Esophagus (tissue), 2 donors: ENCODE results near the gene SNTN. TPM values are rescaled to one million over a fixed set of nuclear protein-coding genes. Genes with fewer than 3 reads are reported as not detected.

Source experiments
- H3K27ac ChIP-seq, 2 donors: one replicate each; pipeline ENCODE4 v1.5.1; 2013; ENCODE audit warnings: low read depth in 2 of 2, mild to moderate bottlenecking in 2 of 2, inconsistent platforms in 1 of 2, low read length in 1 of 2, moderate library complexity in 1 of 2
- H3K27me3 ChIP-seq, 2 donors: one replicate each; pipeline ENCODE4 v1.6.1; 2013; ENCODE audit warnings: low read length in 2 of 2, control low read depth in 1 of 2, mild to moderate bottlenecking in 1 of 2; ENCODE audit not compliant: insufficient read depth in 2 of 2, control insufficient read depth in 1 of 2
- H3K36me3 ChIP-seq, 2 donors: one replicate each; pipeline ENCODE4 v1.6.1; 2013; ENCODE audit warnings: low read length in 1 of 2; ENCODE audit not compliant: control insufficient read depth in 2 of 2, insufficient read depth in 2 of 2
- H3K4me1 ChIP-seq, 2 donors: one replicate each; pipeline ENCODE4 v1.6.1; 2013; ENCODE audit warnings: low read length in 1 of 2; ENCODE audit not compliant: control insufficient read depth in 2 of 2, insufficient read depth in 2 of 2
- H3K4me3 ChIP-seq, 2 donors: one replicate each; pipeline ENCODE4 v1.5.1; 2013; ENCODE audit warnings: low read length in 2 of 2, mild to moderate bottlenecking in 2 of 2, low read depth in 1 of 2, moderate library complexity in 1 of 2
- H3K9me3 ChIP-seq, 2 donors: one replicate each; pipeline ENCODE4 v1.6.1; 2013; ENCODE audit warnings: mild to moderate bottlenecking in 2 of 2, low read depth in 1 of 2, low read length in 1 of 2, moderate library complexity in 1 of 2; ENCODE audit not compliant: control insufficient read depth in 2 of 2, insufficient read depth in 1 of 2
- WGBS, 2 donors: extraction: QIAGEN DNeasy Blood & Tissue Kit; methylation state at CpG; one replicate each; pipeline ENCODE4 v1.1.7; 2013; 5-methylcytosine and 5-hydroxymethylcytosine counted together
- polyA plus RNA-seq, 2 donors: library from polyadenylated mRNA; stranded (reverse); fragments of 200-250 nt; gene quantifications; one replicate each; pipeline ENCODE4 v1.2.3, GENCODE V29; 2013
- donor health status: healthy with polysubstance abuse.
- donor health status: Bipolar disorder and iron deficiency.

The SNTN gene
- polyA plus RNA-seq: not detected

DNA sequence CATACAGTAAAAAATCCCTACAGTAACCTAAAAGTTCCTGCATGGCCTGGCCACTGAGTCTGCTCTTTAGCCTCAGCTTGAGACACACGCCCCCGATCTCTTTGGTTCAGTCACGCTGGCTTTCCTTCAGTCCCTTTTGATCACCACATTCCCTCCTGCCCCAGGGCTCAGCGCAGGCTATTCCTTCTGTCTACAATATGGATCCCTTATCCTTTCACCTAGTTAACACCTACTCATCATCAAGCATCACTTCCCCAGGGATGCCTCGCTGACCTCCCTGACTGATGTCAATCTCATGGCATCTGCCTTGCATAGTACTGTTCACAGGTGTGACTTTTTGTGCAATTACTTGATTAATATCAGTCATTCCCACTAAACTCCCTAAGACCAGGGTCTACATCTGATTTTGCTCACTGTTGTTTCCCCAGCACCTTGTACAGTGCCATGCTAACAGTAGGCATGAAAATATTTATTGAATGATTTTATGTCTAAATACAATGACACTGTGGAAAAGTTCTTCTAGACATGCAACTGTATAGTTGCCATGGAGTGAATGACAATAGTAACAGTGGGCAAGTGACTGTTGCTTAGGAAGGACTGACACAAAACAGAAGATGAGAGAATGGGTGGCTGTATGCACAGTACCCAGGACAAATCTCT, at the start of gene SNTN:
TSS of gene SNTN (plus strand) at position 610 of the 660 bp plus-strand sequence. CDS start at position 623, 13 bp downstream.
- H3K36me3 ChIP-seq: no peaks in the 10 kb centered on the region
- H3K27me3 ChIP-seq: no peaks in the 10 kb centered on the region
- no peaks in the 10 kb centered on the region for H3K4me1 ChIP-seq
- no peaks in the 10 kb centered on the region for H3K9me3 ChIP-seq
- H3K4me3 ChIP-seq: no peak within 1 kb of the TSS
- WGBS, 2 donors: 75 to 76% methylated on average over 5 of the region's 5 CpGs
- H3K27ac ChIP-seq: no peak within 1 kb of the TSS

DNA sequence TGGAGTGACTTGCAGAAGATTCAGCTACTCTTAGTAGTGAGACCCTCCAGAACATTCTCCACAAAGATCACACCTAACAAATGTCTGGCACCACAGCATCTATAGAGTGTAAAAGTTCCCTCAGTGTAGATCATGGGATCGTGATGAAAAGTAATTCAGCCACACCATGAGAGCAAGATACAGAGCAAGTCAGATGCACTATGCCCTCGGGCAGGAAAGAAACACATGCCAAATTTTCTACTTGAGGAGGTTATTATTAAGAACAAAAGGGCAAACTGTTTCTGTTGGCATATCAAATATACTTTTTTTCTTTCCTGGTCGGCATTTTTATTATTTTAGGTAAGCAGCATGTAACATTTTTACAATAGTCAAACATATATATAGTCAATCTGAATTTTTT, 44.8 kb upstream of the SNTN start:
- no peaks in the 10 kb centered on the region for H3K36me3 ChIP-seq
- no peak overlapping the region for H3K4me3 ChIP-seq
- WGBS, 2 donors: 43 to 45% methylated on average over 3 of the region's 3 CpGs
- no peak overlapping the region for H3K27ac ChIP-seq
- H3K27me3 ChIP-seq: no peaks in the 10 kb centered on the region
- no peaks in the 10 kb centered on the region for H3K4me1 ChIP-seq
- no peaks in the 10 kb centered on the region for H3K9me3 ChIP-seq

DNA sequence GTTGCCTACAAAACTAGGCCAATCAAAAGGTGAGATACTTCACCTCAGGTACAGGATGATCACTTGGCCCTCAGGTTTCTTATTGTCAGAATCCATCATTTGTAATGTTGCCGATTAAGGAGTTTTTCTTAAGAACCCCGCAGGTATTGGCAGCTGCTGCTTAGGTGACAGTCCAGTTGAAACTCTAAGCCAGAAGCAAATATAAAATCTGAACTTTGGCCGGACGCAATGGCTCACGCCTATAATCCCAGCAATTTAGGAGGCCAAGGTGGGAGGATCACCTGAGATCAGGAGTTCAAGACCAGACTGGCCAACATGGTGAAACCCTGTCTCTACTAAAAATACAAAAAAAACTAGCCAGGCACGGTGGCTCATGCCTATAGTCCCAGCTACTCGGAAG, 43.1 kb upstream of the SNTN start:
- no peak overlapping the region for H3K4me3 ChIP-seq
- H3K9me3 ChIP-seq: no peaks in the 10 kb centered on the region
- no peaks in the 10 kb centered on the region for H3K36me3 ChIP-seq
- 78 to 81% methylated on average over 7 of the region's 7 CpGs for WGBS, 2 donors
- H3K27ac ChIP-seq: no peak overlapping the region
- H3K4me1 ChIP-seq: no peaks in the 10 kb centered on the region
- no peaks in the 10 kb centered on the region for H3K27me3 ChIP-seq

DNA sequence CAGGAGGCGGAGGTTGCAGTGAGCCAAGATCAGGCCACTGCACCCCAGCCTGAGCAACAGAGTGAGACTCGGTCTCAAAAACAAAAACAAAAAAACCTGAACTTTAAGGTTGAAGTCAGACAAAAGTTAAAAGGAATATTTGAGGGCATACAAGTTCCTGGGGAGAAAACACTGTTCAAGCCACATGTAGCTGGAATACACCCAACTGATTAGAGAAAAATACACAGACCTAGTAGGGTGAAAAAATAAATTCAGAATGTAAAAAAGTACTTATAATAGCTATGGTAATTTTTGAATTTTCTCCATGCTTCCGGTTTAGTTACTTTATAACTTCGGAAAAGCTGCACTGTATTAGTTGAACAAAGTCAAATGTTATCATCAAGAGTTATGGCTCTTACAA, 42.6 kb upstream of the SNTN start:
- H3K27me3 ChIP-seq: no peaks in the 10 kb centered on the region
- H3K36me3 ChIP-seq: no peaks in the 10 kb centered on the region
- no peak overlapping the region for H3K27ac ChIP-seq
- 81 to 91% methylated on average over 4 of the region's 4 CpGs for WGBS, 2 donors
- H3K9me3 ChIP-seq: no peaks in the 10 kb centered on the region
- H3K4me1 ChIP-seq: no peaks in the 10 kb centered on the region
- H3K4me3 ChIP-seq: no peak overlapping the region

DNA sequence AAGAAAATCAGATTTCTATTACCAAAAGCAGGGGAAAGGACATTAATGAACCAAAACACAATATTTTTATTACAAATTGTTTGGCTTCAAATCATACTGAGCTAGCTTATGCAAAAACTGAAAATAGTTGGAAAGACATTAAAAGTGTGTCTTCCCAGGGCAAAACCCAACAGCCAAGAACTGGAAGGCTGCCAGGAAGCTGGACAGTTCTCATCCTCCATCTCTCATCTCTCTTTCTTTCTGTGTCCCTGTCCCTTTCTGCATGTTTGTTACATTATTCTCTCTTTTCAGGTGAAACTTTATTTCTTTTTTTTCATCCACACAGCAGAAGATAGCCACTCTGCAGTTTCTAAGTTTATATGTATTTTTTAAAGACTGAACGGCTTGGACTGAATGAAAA, 41.1 kb upstream of the SNTN start:
- 88 to 92% methylated on average over 1 of the region's 1 CpG for WGBS, 2 donors

DNA sequence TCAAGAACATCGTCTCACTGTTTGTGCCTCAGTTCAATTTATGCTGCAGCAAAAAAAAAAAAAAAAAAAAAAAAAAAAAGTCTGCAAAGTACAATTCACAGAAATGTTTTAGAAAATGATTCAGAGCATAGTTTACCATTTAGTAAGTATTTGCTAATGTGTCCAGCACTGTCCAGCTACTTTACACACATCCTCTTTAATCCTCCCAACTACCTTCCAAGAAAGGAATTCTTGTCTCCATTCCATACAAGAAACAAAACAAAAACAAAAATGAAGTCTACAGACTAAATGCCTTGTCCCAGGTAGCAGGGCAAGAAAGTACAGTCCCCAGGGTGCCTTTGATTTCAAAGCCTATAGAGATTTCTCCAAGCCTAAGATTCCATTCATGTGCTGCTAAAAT, 38.9 kb upstream of the SNTN start:
- H3K27me3 ChIP-seq: no peaks in the 10 kb centered on the region
- H3K4me3 ChIP-seq: no peak overlapping the region
- H3K4me1 ChIP-seq: no peaks in the 10 kb centered on the region
- 47 to 56% methylated on average over 1 of the region's 1 CpG for WGBS, 2 donors
- H3K27ac ChIP-seq: no peak overlapping the region
- no peaks in the 10 kb centered on the region for H3K9me3 ChIP-seq
- no peaks in the 10 kb centered on the region for H3K36me3 ChIP-seq

More for the DNA sequence above, 41.1 kb upstream of the SNTN start:
- H3K36me3 ChIP-seq: no peaks in the 10 kb centered on the region
- H3K27me3 ChIP-seq: no peaks in the 10 kb centered on the region
- H3K4me1 ChIP-seq: no peaks in the 10 kb centered on the region
- H3K27ac ChIP-seq: no peak overlapping the region
- H3K9me3 ChIP-seq: no peaks in the 10 kb centered on the region
- no peak overlapping the region for H3K4me3 ChIP-seq

DNA sequence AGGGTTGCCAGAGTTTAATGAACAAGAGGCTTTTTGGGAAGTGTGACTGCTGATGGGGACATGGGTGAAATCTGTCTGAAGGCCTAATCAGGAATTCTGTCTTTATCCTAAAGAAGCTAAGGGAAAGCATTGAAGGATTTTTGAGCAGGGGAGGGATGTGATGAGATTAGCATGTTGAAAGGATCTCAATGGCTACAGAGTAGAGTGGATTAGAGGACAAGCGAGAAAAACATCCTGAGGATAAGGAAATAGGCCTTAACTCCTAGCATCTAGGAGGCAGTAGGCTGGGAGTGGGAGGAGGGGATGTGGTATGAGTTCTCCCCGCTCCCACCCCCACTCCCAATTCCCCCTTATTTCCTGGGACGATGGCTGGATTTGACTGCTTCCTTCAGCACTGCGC, 35.1 kb upstream of the SNTN start:
- WGBS, 2 donors: 75 to 76% methylated on average over 4 of the region's 4 CpGs
- no peak overlapping the region for H3K4me3 ChIP-seq
- H3K4me1 ChIP-seq: no peaks in the 10 kb centered on the region
- H3K36me3 ChIP-seq: no peaks in the 10 kb centered on the region
- no peaks in the 10 kb centered on the region for H3K27me3 ChIP-seq
- H3K9me3 ChIP-seq: no peaks in the 10 kb centered on the region
- no peak overlapping the region for H3K27ac ChIP-seq

DNA sequence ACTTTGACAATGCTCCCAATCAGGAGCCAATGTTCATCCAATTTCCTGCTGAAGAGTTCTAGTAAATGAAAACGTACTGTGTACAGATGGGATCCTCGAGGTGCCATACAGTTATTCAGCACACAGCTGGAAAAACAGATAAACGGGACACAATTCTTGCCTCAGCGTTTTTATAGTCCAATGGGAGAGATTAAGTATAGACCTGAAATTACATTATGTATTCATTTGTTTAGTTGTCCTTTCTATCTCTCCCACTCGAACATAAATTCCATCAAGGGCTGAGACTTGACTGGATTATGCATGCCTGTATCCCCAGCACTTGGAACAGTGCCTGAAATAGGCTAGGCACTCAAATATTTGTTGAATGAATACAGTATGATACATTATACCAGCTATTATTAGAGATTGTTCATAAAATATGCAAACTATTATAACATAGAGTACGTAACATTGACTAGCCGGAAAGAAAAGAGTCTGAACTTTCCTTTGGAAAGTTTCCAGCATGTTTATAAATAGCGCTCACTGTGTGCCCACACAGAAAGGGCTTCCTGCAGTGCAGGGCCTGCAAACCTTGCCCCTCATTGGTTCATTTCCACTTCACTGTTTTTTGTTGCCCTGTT, 27.4 kb upstream of the SNTN start:
- Histone ChIP-seq H3K4me3 (no peak overlapping the region), H3K4me1 (no peaks in the 10 kb centered on the region), H3K27ac (no peak overlapping the region), H3K27me3 (no peaks in the 10 kb centered on the region), H3K9me3 (no peaks in the 10 kb centered on the region), H3K36me3 (no peaks in the 10 kb centered on the region)
- WGBS, 2 donors: 25 to 31% methylated on average over 8 of the region's 8 CpGs

DNA sequence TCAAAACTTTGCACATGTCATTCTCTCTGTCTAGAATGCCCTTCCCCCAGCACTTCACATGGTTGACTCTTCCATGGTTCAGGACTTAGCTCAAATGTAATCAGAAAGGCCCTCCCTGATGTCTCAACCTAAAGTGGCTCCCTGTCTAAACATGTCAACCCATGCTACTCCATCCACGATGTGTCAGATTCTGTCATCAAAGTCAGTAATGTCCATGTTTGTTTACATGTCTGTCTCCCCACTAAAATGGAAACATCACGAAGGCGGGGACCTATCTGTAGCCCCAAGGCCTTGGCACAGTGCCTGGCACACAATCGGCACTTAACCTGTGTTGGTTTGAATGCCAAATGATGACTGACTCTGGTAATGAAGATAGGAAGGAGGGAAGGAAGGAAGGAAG, 20.8 kb upstream of the SNTN start:
- Histone ChIP-seq H3K27ac (no peak overlapping the region), H3K27me3 (no peaks in the 10 kb centered on the region), H3K9me3 (no peaks in the 10 kb centered on the region), H3K36me3 (no peaks in the 10 kb centered on the region), H3K4me3 (no peak overlapping the region), H3K4me1 (no peaks in the 10 kb centered on the region)
- 46 to 58% methylated on average over 4 of the region's 4 CpGs for WGBS, 2 donors

DNA sequence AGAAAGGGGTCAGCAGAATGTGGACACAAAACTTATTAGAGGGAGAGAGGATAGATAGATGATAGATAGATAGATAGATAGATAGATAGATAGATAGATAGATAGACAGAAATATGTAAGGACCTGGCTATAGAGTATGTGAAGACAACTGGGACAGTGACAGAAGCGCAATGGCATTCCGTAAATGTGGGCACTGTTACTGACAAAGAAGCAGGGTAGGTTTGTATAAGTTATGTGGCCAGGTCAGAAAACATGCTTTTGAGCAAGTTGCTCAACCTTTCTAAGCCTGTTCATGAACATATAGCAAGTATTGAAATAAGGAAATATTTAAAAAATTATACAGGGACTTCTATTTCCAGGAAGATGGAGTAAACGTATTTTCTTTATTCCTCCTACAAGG, 17.3 kb upstream of the SNTN start:
- WGBS, 2 donors: 91 to 94% methylated on average over 3 of the region's 3 CpGs
- Histone ChIP-seq H3K27ac (no peak overlapping the region), H3K9me3 (no peaks in the 10 kb centered on the region), H3K27me3 (no peaks in the 10 kb centered on the region), H3K36me3 (no peaks in the 10 kb centered on the region), H3K4me3 (no peak overlapping the region), H3K4me1 (no peaks in the 10 kb centered on the region)
